B cell (primary cell): ENCODE measurements around the gene ACTL6B. TPM values are rescaled to one million over a fixed set of nuclear protein-coding genes. Genes with fewer than 3 reads are reported as not detected.

Experiments used
- ATAC-seq: fragments of 200-7000 bp; cut with Tn5 transposase; one replicate; pipeline ENCODE4 v1.10.0; 2021; ENCODE audit warnings: low read depth, mild to moderate bottlenecking, moderate number of reproducible peaks, moderate library complexity
- CTCF ChIA-PET: fragments of 350-600 bp; sonication (Branson Sonifier 250); formaldehyde crosslinking; loops from one replicate; lab custom pipeline; 2021; ENCODE audit warnings: antibody characterized with exemption, inconsistent platforms; lab: Charles Lee
- POLR2A ChIA-PET: fragments of 350-600 bp; sonication (Branson Sonifier 250); formaldehyde crosslinking; loops from one replicate; lab custom pipeline; 2021; ENCODE audit warnings: antibody characterized with exemption; lab: Charles Lee
- DNase-seq: peaks from one replicate; pipeline ENCODE4 v3.0.0; 2013
- H2AFZ ChIP-seq: 2 replicates; pipeline ENCODE4 v1.6.1; 2012; ENCODE audit warnings: mild to moderate bottlenecking, low read depth, low read length; ENCODE audit not compliant: insufficient read depth, poor library complexity, severe bottlenecking
- H3K27ac ChIP-seq, 2 donors: 1 replicate in 1 of 2; 2 replicates in 1 of 2; pipeline ENCODE4 v1.5.1; 2012 to 2013; ENCODE audit warnings: low read length in 2 of 2, mild to moderate bottlenecking in 2 of 2, moderate library complexity in 1 of 2
- H3K27me3 ChIP-seq, 4 experiments: fragments of 200-600 bp in 1 of 4; sonication (generic) in 1 of 4; replicated peaks in 1 of 4; 1 replicate in 2 of 4; 2 replicates in 2 of 4; pipeline versions ENCODE4 v1.6.1 to v1.7.0; 2013 to 2016; ENCODE audit warnings: low read length in 3 of 4, mild to moderate bottlenecking in 2 of 4, mixed read lengths in 1 of 4, moderate library complexity in 1 of 4; ENCODE audit not compliant: insufficient read depth in 4 of 4, control insufficient read depth in 3 of 4; ENCODE audit errors: control extremely low read depth in 1 of 4
- H3K36me3 ChIP-seq, 2 experiments: replicated peaks in 1 of 2; 1 replicate in 1 of 2; 2 replicates in 1 of 2; pipeline versions ENCODE4 v1.6.1 to v1.7.1; 2013; ENCODE audit warnings: low read length in 1 of 2; ENCODE audit not compliant: insufficient read depth in 2 of 2, control insufficient read depth in 1 of 2; ENCODE audit errors: control extremely low read depth in 1 of 2, extremely low read depth in 1 of 2
- H3K4me1 ChIP-seq, 2 donors: fragments of 200-600 bp in 1 of 2; sonication (generic) in 1 of 2; 1 replicate in 1 of 2; 2 replicates in 1 of 2; pipeline versions ENCODE4 v1.5.1 to v1.6.1; 2013 to 2017; ENCODE audit warnings: low read length in 2 of 2; ENCODE audit not compliant: control insufficient read depth in 2 of 2, insufficient read depth in 2 of 2
- H3K4me2 ChIP-seq: replicated peaks from 2 replicates; pipeline ENCODE3; 2012; ENCODE audit warnings: mild to moderate bottlenecking, low read depth, low read length; ENCODE audit not compliant: poor library complexity, severe bottlenecking
- H3K4me3 ChIP-seq, 5 experiments: fragments of 200-600 bp in 1 of 5; sonication (generic) in 1 of 5; 1 replicate in 3 of 5; 2 replicates in 2 of 5; pipeline versions ENCODE4 v1.5.1 to v1.7.0; 2011 to 2016; ENCODE audit warnings: low read length in 4 of 5, mild to moderate bottlenecking in 4 of 5, low read depth in 2 of 5, control low read depth in 1 of 5, moderate library complexity in 1 of 5; ENCODE audit not compliant: insufficient read depth in 1 of 5; ENCODE audit errors: control extremely low read depth in 1 of 5, extremely low read depth in 1 of 5
- H3K79me2 ChIP-seq: fragments of 200-600 bp; sonication (generic); one replicate; pipeline ENCODE4 v1.6.0; 2016; ENCODE audit warnings: low read length; ENCODE audit not compliant: control insufficient read depth, insufficient read depth
- H3K9ac ChIP-seq: fragments of 200-600 bp; sonication (generic); 2 replicates; pipeline ENCODE4 v1.6.1; 2017; ENCODE audit warnings: mild to moderate bottlenecking, low read length, moderate library complexity
- H3K9me3 ChIP-seq, 3 donors: one replicate each; pipeline versions ENCODE4 v1.6.1 to v1.7.1; 2013; ENCODE audit warnings: low read length in 2 of 3; ENCODE audit not compliant: control insufficient read depth in 2 of 3, insufficient read depth in 1 of 3; ENCODE audit errors: control extremely low read depth in 1 of 3
- H4K20me1 ChIP-seq: 2 replicates; pipeline ENCODE4 v1.6.0; 2012; ENCODE audit warnings: mild to moderate bottlenecking, low read length; ENCODE audit not compliant: insufficient read depth, control insufficient read depth, poor library complexity, severe bottlenecking
- H3K27ac Mint-ChIP-seq: one replicate; pipeline ENCODE4 v1.8.0; 2021; ENCODE audit warnings: mixed read lengths
- H3K27me3 Mint-ChIP-seq: one replicate; pipeline ENCODE4 v1.8.0; 2021; ENCODE audit warnings: mixed read lengths
- H3K4me1 Mint-ChIP-seq: one replicate; pipeline ENCODE4 v1.8.0; 2021; ENCODE audit warnings: mixed read lengths
- H3K4me3 Mint-ChIP-seq: one replicate; pipeline ENCODE4 v1.8.0; 2021; ENCODE audit warnings: mixed read lengths
- H3K9me3 Mint-ChIP-seq: one replicate; pipeline ENCODE4 v1.8.0; 2022; ENCODE audit warnings: mixed read lengths; ENCODE audit not compliant: insufficient read depth
- EZH2 ChIP-seq: IDR thresholded peaks from 2 replicates; pipeline ENCODE4 v1.6.1; 2012; ENCODE audit warnings: borderline replicate concordance, low read depth, mild to moderate bottlenecking, moderate library complexity, low read length; ENCODE audit not compliant: insufficient read depth, poor library complexity, severe bottlenecking
- WGBS: methylation state at CpG from one replicate; pipeline ENCODE4 v1.1.5; 2013; ENCODE audit warnings: missing lambda C conversion rate; ENCODE audit not compliant: insufficient coverage; 5-methylcytosine and 5-hydroxymethylcytosine counted together
- intact Hi-C: fragments of 100-400 bp; cut with micrococcal nuclease; formaldehyde crosslinking; loops from one replicate; pipeline ENCODE4 v1.10.0; 2022
- polyA plus RNA-seq: library from polyadenylated mRNA; depleted of rRNA; stranded (reverse); fragments of >200 nt; gene quantifications from 2 replicates; pipeline ENCODE4 v1.2.3, GENCODE V29; 2012
- total RNA-seq, 2 donors: library from RNA; stranded (reverse); fragments of 120-200 nt in 1 of 2; gene quantifications; 1 replicate in 1 of 2; 2 replicates in 1 of 2; pipeline versions ENCODE4 v1.2.3 to v1.2.4, GENCODE V29; 2013 to 2022
- TF ChIP-seq, protein P1 (sequence below): fragments of 200-600 bp; IDR thresholded peaks from one replicate; pipeline ENCODE4 v1.8.0; 2022; ENCODE audit warnings: antibody characterized with exemption, mild to moderate bottlenecking

ACTL6B gene
- total and polyA plus RNA-seq, 2 donors (not counting 1 experiment from before 2014, with no cell fraction given): not detected

DNA sequence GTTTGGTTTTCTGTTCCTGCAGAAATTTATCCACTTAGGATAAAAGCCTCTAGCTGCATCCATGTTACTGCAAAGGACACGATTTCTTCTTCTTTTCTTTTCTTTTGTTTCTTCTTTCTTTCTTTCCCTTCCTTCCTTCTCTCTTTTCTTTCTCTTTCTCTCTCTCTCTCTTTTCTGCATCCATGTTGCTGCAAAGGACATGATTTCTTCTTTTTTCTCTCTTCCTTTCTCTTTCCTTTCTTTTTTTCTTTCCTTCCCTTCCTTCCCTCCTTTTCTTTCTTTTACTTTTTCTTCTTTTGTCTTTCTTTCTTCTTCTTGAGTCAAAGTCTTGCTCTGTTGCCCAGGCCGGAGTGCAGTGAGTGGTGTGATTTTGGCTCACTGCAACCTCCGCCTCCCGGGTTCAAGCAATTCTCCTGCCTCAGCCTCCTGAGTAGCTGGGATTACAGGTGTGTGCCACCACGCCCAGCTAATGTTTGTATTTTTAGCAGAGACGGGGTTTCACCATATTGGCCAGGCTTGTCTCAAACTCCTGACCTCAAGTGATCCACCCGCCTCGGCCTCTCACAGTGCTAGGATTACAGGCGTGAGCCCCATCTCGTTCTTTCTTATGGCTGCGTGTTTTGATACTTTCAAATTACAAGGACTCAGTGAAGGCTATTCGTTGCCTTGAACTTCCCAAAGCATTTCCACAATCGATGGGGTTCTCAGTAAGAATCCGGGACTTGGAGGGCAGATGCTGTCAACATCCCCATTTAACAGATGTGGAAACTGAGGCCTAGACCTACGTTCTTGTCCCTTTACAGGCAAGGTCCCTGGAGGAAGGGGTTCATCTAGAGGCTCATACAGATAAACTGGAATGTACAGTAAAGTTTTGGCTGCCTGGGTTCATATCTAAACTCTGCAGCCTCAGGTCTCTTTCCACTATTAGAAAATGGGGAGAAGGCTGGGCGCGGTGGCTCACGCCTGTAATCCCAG, 15.4 kb upstream of the ACTL6B start:
- intact Hi-C loops: loop anchor here (2.0 to 10.0 kb wide), 2 partner anchors 133 to 587 kb away; partner anchors contain the start of genes AGFG2, COPS6 and ZNF3
- H3K4me2 ChIP-seq: no peak overlapping the region
- peaks cover 0 to 6% of the 10 kb centered on the region in 2 donors for H3K4me1 ChIP-seq
- POLR2A ChIA-PET: interaction anchor here (0.7 to 1.6 kb wide), 2 partner anchors 38 to 125 kb away, joined by 3 read pairs; no protein-coding TSS in a partner anchor
- DNase-seq (no peak), ATAC-seq (no peak)
- no peak overlapping the region for H3K9ac ChIP-seq
- Mint-ChIP-seq H3K4me3 (no peak overlapping the region), H3K27me3 (no peaks in the 10 kb centered on the region), H3K9me3 (no peaks in the 10 kb centered on the region), H3K4me1 (peaks cover 6% of the 10 kb centered on the region), H3K27ac (peak overlapping the region; percentile 26)
- CTCF ChIA-PET: interaction anchor here (1.3 to 1.7 kb wide), 2 partner anchors 21 to 34 kb away, joined by 3 to 6 read pairs; partner anchors contain the start of gene POP7
- TF ChIP-seq EZH2: no peak
- TF ChIP-seq, protein P1, sequence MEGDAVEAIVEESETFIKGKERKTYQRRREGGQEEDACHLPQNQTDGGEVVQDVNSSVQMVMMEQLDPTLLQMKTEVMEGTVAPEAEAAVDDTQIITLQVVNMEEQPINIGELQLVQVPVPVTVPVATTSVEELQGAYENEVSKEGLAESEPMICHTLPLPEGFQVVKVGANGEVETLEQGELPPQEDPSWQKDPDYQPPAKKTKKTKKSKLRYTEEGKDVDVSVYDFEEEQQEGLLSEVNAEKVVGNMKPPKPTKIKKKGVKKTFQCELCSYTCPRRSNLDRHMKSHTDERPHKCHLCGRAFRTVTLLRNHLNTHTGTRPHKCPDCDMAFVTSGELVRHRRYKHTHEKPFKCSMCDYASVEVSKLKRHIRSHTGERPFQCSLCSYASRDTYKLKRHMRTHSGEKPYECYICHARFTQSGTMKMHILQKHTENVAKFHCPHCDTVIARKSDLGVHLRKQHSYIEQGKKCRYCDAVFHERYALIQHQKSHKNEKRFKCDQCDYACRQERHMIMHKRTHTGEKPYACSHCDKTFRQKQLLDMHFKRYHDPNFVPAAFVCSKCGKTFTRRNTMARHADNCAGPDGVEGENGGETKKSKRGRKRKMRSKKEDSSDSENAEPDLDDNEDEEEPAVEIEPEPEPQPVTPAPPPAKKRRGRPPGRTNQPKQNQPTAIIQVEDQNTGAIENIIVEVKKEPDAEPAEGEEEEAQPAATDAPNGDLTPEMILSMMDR: no peak
- H3K36me3 ChIP-seq: peaks cover 0 to 4% of the 10 kb centered on the region in 2 experiments
- no peak overlapping the region for H3K27ac ChIP-seq
- H3K4me3 ChIP-seq: no peak overlapping the region
- no peaks in the 10 kb centered on the region for H3K27me3 ChIP-seq
- H2AFZ ChIP-seq: no peak overlapping the region
- H3K79me2 ChIP-seq: peaks cover 12% of the 10 kb centered on the region
- WGBS: 95% methylated on average over 13 of the region's 18 CpGs
- no peaks in the 10 kb centered on the region for H3K9me3 ChIP-seq
- H4K20me1 ChIP-seq: peaks cover 13% of the 10 kb centered on the region
